Fibroblast of pulmonary artery (primary cell): ENCODE measurements around the gene REM2.
A peak's percentile ranks its signal among the peaks of the same experiment; 100 is the strongest.
"Not testable (repeated sequence)": the region's sequence is repeated elsewhere in the genome, so short reads cannot be mapped to it uniquely, and the experiment has no call there.

Experiments used
- DNase-seq: peaks from one replicate; pipeline ENCODE4 v3.0.0-alpha.2; 2010; ENCODE audit warnings: low read depth
- H3K4me3 ChIP-seq: replicated peaks from 2 replicates; pipeline ENCODE4 v1.5.1; 2011; ENCODE audit warnings: low read depth, mild to moderate bottlenecking, control low read depth, low read length, moderate library complexity
- CTCF ChIP-seq: IDR thresholded peaks from 2 replicates; pipeline ENCODE4 v1.5.1; 2011; ENCODE audit warnings: mild to moderate bottlenecking, control low read depth, low read length, inconsistent platforms; ENCODE audit errors: missing control alignments

REM2 gene

GRCh38 chr14:22849212-22849819 lies 33.7 kb upstream of the REM2 start:
- H3K4me3 ChIP-seq, result no peak overlapping the region
- TF ChIP-seq CTCF, result no peak
- DNase-seq, result peak; percentile 75

GRCh38 chr14:22850944-22851764 lies 31.9 kb upstream of the REM2 start:
- TF ChIP-seq CTCF, result no peak
- peak; percentile 95 for DNase-seq
- peak overlapping the region; percentile 19 for H3K4me3 ChIP-seq

- not testable (repeated sequence) for H3K4me3 ChIP-seq, DNase-seq
These were observed 30.8 kb upstream of the REM2 start for GRCh38 chr14:22852178-22852577.

- no peak for DNase-seq
- no peak overlapping the region for H3K4me3 ChIP-seq
- no peak for TF ChIP-seq CTCF
These were observed 30.5 kb upstream of the REM2 start for GRCh38 chr14:22852599-22852939.

GRCh38 chr14:22852940-22853767 lies 29.9 kb upstream of the REM2 start:
- TF ChIP-seq CTCF, result peak; percentile 85
- H3K4me3 ChIP-seq, result peak overlapping the region; percentile 55
- peak; percentile 90 for DNase-seq

- not testable (repeated sequence) for H3K4me3 ChIP-seq, DNase-seq
These were observed 28.7 kb upstream of the REM2 start for GRCh38 chr14:22854296-22854695.

GRCh38 chr14:22854963-22855724 lies 27.9 kb upstream of the REM2 start:
- no peak for DNase-seq
- no peak for TF ChIP-seq CTCF
- H3K4me3 ChIP-seq, result no peak overlapping the region
